B cell (primary cell): ENCODE results near the gene MEF2B.

Source experiments
- EZH2 ChIP-seq: IDR thresholded peaks from 2 replicates; pipeline ENCODE4 v1.6.1; 2012; ENCODE audit warnings: borderline replicate concordance, low read depth, mild to moderate bottlenecking, moderate library complexity, low read length; ENCODE audit not compliant: insufficient read depth, poor library complexity, severe bottlenecking
- TF ChIP-seq, protein P1 (sequence below): fragments of 200-600 bp; IDR thresholded peaks from one replicate; pipeline ENCODE4 v1.8.0; 2022; ENCODE audit warnings: antibody characterized with exemption, mild to moderate bottlenecking

DNA sequence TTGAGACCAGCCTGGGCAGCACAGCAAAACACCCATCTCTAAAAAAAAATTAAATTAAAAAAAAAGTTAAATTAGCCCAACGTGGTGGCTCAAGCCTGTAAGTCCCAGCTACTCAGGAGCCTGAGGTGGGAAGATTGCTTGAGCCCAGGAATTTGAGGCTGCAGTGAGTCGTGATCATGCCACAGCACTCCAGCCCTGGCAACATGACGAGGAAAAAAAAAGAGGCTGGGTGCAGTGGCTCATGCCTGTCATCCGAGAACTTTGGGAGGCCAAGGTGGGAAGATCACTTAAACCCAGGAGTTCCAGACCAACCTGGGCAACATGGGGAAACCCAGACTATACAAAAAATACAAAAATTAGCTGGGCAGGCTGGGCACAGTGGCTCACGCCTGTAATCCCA is 29.6 kb downstream of the MEF2B start:
- TF ChIP-seq, protein P1, sequence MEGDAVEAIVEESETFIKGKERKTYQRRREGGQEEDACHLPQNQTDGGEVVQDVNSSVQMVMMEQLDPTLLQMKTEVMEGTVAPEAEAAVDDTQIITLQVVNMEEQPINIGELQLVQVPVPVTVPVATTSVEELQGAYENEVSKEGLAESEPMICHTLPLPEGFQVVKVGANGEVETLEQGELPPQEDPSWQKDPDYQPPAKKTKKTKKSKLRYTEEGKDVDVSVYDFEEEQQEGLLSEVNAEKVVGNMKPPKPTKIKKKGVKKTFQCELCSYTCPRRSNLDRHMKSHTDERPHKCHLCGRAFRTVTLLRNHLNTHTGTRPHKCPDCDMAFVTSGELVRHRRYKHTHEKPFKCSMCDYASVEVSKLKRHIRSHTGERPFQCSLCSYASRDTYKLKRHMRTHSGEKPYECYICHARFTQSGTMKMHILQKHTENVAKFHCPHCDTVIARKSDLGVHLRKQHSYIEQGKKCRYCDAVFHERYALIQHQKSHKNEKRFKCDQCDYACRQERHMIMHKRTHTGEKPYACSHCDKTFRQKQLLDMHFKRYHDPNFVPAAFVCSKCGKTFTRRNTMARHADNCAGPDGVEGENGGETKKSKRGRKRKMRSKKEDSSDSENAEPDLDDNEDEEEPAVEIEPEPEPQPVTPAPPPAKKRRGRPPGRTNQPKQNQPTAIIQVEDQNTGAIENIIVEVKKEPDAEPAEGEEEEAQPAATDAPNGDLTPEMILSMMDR, result no peak
- no peak for TF ChIP-seq EZH2
